ENCODE measurements around the gene PDXP. TPM values are rescaled to one million over a fixed set of nuclear protein-coding genes. Genes with fewer than 3 reads are reported as not detected.

The PDXP gene
- total RNA-seq, 1 experiment from 2014 or later = 42.7 TPM

DNA sequence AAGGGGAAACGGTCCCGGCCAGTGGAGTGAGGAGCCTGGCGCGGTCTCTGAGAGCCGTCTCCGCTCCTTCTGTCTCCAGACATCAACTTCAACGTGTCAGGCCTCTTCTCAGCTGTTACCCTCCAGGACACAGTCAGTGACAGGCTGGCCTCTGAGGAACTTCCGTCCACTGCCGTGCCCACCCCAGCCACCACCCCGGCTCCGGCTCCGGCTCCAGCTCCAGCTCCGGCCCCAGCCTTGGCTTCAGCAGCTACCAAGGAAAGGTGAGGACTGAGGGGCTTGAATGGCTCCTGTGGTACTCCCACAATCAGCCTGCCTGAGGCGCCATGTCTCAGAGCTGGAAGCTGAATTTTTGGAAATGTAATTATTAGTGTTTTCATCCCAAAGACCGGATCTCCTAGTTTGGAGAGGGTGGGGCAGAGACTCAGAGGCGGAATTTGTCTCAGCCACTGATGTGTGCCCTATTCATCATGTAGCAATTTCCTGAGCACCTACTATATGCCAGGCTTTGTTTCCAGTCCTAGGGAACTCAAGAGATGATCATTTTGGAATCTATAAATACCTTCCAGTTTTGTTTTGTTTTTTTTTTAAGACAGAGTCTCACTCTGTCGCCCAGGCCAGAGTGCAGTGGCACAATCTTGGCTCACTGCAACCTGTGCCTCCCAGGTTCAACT, 7.9 kb upstream of the PDXP start:
- Histone ChIP-seq H3K9me2 (ENCODE audit: insufficient read depth) (no peaks in the 10 kb centered on the region), H3K27ac (ENCODE audit: low read depth, low read length) (no peak overlapping the region), H2AFZ (ENCODE audit: low read depth, low read length, poor library complexity, severe bottlenecking) (no peak overlapping the region), H3K9me3 (ENCODE audit: control insufficient read depth in 1 of 2, insufficient read depth in 1 of 2, low read depth in 1 of 2, low read length in 2 of 2) (no peaks in the 10 kb centered on the region), H4K20me1 (ENCODE audit: insufficient read depth) (no peaks in the 10 kb centered on the region), H3K9ac (ENCODE audit: low read length) (no peak overlapping the region), H3K4me2 (ENCODE audit: low read length) (no peak overlapping the region), H3K36me3 (ENCODE audit: control insufficient read depth in 1 of 2, insufficient read depth in 2 of 2, low read length in 2 of 2) (peaks cover 23 to 24% of the 10 kb centered on the region in 2 experiments; a peak in 3 of 4 replicates), H3K4me1 (ENCODE audit: control insufficient read depth in 1 of 2, insufficient read depth in 2 of 2, low read length in 2 of 2) (peaks cover 21 to 23% of the 10 kb centered on the region in 2 experiments), H3K4me3 (replicated peaks in 1 of 2; ENCODE audit: low read depth in 1 of 2, low read length in 2 of 2) (no peak overlapping the region), H3K79me2 (ENCODE audit: insufficient read depth, low read length) (no peaks in the 10 kb centered on the region), H3K27me3 (ENCODE audit: insufficient read depth, low read length) (no peaks in the 10 kb centered on the region)
- ChIA-PET POLR2A (no interaction called here), CTCF (no interaction called here), RAD21 (ENCODE audit: low non-redundant PET in 1 of 2, low total read pairs in 2 of 2, uncharacterized antibody in 2 of 2, unreplicated experiment in 2 of 2) (interaction anchor here in 1 of 2 experiments (0.8 kb wide), 1 partner anchor 31 kb away, joined by 3 read pairs; no protein-coding TSS in a partner anchor)
- ATAC-seq (no peak), DNase-seq (ENCODE audit: low read depth, low spot score) (no peak)
- TF ChIP-seq POLR2AphosphoS5 (IDR thresholded peaks at IDR 0.05; ENCODE audit: low read depth, low read length) (no peak), EZH2phosphoT487 (IDR thresholded peaks at IDR 0.05; ENCODE audit: borderline replicate concordance) (no peak)
- no TSS peak for BruUV-seq (replicated peaks)
- intact Hi-C loops (cut with micrococcal nuclease) = no loop called here

DNA sequence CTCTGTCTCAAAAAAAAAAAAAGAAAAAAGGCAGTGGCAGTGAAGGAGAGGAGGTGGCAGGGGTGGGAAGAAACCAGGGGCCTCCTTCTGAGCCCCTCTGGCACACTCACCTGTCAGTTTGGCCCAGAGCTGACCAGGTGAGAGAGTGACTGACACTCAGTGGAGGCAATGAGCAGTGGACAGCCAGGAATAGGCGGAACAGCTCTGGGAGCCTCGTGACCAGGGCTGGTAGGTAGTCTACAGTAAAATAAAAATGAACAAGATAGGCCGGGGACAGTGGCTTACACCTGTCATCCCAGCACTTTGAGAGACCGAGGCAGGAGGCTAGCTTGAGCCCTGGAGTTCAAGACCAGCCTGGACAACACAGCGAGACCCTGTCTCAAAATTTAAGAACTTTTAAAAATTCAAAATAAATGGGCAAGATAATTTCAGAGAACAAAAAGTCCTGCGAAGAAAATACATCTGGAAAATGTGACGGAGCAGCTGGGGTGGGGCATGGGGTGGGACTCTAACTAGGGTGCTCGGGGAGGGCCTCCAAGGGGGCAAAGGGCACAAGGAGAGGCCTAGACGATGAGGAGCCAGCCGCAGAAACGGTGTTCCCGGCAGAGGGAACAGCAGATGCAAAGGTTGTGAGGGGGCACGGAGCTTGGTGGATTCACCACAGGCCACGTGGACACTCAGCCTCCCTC, 3.8 kb upstream of the PDXP start:
- no TSS peak for BruUV-seq (replicated peaks)
- H3K4me2 ChIP-seq (ENCODE audit: low read length) = no peak overlapping the region
- H3K9me3 ChIP-seq (ENCODE audit: control insufficient read depth in 1 of 2, insufficient read depth in 1 of 2, low read depth in 1 of 2, low read length in 2 of 2) = no peaks in the 10 kb centered on the region
- ATAC-seq = no peak
- H3K79me2 ChIP-seq (ENCODE audit: insufficient read depth, low read length) = peaks cover 7% of the 10 kb centered on the region
- ChIA-PET RAD21 (ENCODE audit: low non-redundant PET in 1 of 2, low total read pairs in 2 of 2, uncharacterized antibody in 2 of 2, unreplicated experiment in 2 of 2) (interaction anchor here in 1 of 2 experiments (0.6 kb wide), 1 partner anchor 27 kb away, joined by 5 read pairs; no protein-coding TSS in a partner anchor), CTCF (no interaction called here), POLR2A (no interaction called here)
- H3K27me3 ChIP-seq (ENCODE audit: insufficient read depth, low read length) = no peaks in the 10 kb centered on the region
- H2AFZ ChIP-seq (ENCODE audit: low read depth, low read length, poor library complexity, severe bottlenecking) = no peak overlapping the region
- H4K20me1 ChIP-seq (ENCODE audit: insufficient read depth) = no peaks in the 10 kb centered on the region
- H3K36me3 ChIP-seq (ENCODE audit: control insufficient read depth in 1 of 2, insufficient read depth in 2 of 2, low read length in 2 of 2) = peaks cover 18 to 23% of the 10 kb centered on the region in 2 experiments; a peak in 3 of 4 replicates
- H3K4me1 ChIP-seq (ENCODE audit: control insufficient read depth in 1 of 2, insufficient read depth in 2 of 2, low read length in 2 of 2) = peaks cover 6 to 16% of the 10 kb centered on the region in 2 experiments; a peak in 3 of 4 replicates
- intact Hi-C loops (cut with micrococcal nuclease) = no loop called here
- no peak overlapping the region for H3K27ac ChIP-seq (ENCODE audit: low read depth, low read length)
- DNase-seq (ENCODE audit: low read depth, low spot score) = no peak
- no peak overlapping the region for H3K9ac ChIP-seq (ENCODE audit: low read length)
- no peak overlapping the region for H3K4me3 ChIP-seq (replicated peaks in 1 of 2; ENCODE audit: low read depth in 1 of 2, low read length in 2 of 2)
- no peaks in the 10 kb centered on the region for H3K9me2 ChIP-seq (ENCODE audit: insufficient read depth)
- TF ChIP-seq, protein P1, sequence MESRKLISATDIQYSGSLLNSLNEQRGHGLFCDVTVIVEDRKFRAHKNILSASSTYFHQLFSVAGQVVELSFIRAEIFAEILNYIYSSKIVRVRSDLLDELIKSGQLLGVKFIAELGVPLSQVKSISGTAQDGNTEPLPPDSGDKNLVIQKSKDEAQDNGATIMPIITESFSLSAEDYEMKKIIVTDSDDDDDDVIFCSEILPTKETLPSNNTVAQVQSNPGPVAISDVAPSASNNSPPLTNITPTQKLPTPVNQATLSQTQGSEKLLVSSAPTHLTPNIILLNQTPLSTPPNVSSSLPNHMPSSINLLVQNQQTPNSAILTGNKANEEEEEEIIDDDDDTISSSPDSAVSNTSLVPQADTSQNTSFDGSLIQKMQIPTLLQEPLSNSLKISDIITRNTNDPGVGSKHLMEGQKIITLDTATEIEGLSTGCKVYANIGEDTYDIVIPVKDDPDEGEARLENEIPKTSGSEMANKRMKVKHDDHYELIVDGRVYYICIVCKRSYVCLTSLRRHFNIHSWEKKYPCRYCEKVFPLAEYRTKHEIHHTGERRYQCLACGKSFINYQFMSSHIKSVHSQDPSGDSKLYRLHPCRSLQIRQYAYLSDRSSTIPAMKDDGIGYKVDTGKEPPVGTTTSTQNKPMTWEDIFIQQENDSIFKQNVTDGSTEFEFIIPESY (IDR thresholded peaks at IDR 0.05; ENCODE audit: extremely low read depth, insufficient replicate concordance, low read length) = no peak
- TF ChIP-seq EZH2 (IDR thresholded peaks at IDR 0.05) (no peak), JUND (IDR thresholded peaks at IDR 0.05) (no peak), POLR2A (IDR thresholded peaks at IDR 0.05; ENCODE audit: borderline replicate concordance, extremely low read depth, insufficient read depth, insufficient read length) (no peak), ZFX (IDR thresholded peaks at IDR 0.05) (no peak), CBX3 (IDR thresholded peaks at IDR 0.05; ENCODE audit: low read depth) (no peak), POLR2AphosphoS5 (IDR thresholded peaks at IDR 0.05; ENCODE audit: low read depth, low read length) (no peak), TCF7L2 (IDR thresholded peaks at IDR 0.05; ENCODE audit: borderline replicate concordance, extremely low read depth, insufficient read depth, insufficient read length) (no peak), SIN3A (IDR thresholded peaks at IDR 0.05; ENCODE audit: low read depth) (no peak)
- TF ChIP-seq, protein P2, sequence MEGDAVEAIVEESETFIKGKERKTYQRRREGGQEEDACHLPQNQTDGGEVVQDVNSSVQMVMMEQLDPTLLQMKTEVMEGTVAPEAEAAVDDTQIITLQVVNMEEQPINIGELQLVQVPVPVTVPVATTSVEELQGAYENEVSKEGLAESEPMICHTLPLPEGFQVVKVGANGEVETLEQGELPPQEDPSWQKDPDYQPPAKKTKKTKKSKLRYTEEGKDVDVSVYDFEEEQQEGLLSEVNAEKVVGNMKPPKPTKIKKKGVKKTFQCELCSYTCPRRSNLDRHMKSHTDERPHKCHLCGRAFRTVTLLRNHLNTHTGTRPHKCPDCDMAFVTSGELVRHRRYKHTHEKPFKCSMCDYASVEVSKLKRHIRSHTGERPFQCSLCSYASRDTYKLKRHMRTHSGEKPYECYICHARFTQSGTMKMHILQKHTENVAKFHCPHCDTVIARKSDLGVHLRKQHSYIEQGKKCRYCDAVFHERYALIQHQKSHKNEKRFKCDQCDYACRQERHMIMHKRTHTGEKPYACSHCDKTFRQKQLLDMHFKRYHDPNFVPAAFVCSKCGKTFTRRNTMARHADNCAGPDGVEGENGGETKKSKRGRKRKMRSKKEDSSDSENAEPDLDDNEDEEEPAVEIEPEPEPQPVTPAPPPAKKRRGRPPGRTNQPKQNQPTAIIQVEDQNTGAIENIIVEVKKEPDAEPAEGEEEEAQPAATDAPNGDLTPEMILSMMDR (IDR thresholded peaks at IDR 0.05 in 2 of 3, conservative IDR thresholded peaks at IDR 0.05 in 1 of 3; ENCODE audit: borderline replicate concordance in 1 of 3, insufficient read depth in 1 of 3, low read depth in 2 of 3, low read length in 2 of 3) = no peak
- TF ChIP-seq, protein P3, sequence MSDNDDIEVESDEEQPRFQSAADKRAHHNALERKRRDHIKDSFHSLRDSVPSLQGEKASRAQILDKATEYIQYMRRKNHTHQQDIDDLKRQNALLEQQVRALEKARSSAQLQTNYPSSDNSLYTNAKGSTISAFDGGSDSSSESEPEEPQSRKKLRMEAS (IDR thresholded peaks at IDR 0.05) = no peak

All from HCT116 (cell line).